ENCODE data around the gene CACNB4.

The CACNB4 gene

DNA sequence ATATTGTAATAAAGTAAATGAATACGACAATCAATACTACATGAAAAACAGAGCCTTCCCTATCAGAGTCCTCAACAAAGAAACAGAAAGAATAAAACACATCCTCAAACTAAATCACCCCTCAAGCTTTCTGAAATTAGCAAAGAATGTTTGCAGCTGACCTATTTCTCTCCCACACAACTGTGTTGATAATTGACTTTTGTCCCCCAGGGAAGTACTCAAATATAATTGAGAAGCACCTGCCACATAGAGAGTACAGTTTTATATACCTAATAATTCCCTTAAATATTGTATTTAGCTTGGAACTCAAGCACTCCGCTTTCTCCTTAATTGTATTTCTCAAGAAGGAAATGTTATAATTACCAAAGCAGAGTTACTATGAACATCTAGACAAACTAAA, 12.6 kb downstream of the CACNB4 start:
- DNase-seq, result no peak

DNA sequence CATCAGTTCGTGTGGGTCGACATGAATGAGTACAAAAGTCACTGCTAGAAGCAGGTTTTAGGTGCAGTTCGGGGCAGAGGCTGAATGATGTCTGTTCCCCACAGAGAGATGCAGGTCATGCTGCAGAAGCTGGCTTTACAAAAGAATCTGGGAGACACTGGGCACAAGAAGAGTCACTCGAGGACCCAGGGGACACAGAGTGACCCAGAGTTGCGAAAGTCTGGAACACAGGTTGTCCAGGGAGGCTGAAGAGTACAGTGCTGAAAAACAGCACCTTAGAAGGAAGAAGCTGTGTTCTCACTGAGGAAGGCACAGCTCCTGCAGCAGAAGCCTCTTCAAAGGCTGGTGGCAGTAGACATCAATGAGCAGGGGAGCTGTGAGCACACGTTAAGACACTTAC, 14.8 kb downstream of the CACNB4 start:
- no peak for DNase-seq

DNA sequence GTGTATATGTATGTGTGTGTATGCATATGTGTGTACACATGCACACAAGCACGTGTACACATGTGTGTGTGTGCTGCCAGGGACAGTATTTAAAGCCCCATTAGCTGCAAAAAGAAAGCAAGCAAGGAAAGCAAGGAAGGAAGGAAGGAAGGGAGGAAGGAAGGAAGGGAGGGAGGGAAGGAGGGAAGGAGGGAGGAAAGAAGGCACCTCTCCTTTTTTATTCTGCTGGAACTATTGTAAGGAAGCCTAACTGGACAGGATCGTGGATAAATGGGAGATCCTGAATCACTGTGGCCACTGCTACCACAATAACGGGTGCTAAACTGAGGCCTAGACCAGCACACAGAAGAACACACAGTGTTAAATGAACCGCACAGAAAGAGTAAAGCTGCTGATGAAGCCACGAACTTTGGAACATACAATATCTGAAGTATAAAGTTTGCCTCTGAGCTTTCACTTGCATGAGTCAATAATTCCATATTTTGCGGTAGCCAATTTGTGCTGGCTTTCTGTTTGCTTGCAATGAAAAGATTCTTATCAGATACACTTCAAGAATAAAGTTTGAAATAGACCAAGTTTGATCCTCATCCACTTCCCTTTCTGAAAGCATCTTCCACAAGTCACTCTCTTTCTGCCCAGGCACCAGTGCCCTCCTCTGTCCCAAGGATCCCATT, 15.5 kb downstream of the CACNB4 start:
- DNase-seq, result no peak

DNA sequence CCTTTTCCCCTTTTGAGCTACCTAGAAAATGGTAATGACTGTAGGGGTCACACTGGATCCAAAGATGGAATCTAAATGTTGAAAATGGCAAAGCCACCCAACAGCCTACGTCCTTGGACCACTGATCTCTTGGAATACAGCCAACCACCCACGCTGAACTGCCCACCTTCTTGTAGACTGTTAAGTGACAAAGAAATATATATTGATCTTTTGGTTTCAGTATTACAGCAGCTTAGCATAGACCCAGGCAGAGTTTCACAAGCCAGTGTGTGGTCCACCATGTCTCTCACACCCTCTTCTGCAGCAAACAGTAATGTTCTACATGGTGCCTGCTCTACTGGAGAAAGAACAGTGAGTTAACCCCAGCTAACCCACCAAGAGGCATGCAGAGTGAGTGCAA, 20.2 kb downstream of the CACNB4 start:
- DNase-seq, result no peak

DNA sequence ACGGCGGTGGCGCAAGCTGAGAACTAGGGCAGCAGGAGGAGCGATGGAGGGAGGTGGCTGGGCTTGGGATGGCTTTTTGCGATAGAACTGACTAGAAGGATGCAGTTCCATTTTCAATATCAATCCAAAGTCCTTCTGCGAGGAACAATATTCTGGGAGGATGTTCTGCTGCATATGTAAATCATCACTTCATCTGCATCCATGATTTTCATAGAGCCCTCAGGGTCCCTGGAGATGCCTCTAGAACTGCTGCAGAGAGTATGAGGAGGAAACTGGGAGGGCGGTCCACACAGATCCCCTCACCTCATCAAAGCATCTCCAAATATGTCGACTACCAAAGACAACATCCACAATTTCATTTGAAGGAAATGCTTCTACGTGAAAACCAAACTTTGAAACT, 20.8 kb downstream of the CACNB4 start:
- DNase-seq, result no peak

DNA sequence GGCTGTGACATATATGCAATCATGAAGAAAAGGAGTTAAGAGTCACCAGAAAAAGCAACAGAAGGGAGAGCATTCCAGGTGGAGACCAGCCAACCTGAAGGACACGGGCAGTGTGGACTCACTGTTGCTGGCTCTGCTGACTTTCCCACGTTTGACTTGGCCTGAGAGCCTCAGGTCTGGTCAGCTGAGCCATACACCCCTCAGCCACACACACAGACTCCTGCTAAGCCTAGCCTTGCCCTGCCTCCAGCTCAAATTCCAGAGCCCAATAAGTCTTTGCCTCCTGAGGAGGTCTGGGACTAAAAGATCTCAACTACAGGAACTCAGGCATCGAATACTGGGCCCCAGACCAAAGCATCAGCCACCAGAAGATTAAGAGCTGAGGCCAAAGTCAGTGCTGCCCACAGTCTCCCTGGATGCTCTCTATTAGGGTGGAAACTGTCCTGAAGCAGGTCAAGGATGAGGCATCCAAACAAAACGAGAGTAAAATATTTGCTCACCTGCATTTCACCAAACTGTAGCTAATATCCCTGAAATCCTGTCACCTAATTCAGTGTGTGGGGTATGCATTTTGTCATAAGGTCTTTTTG, 23.3 kb downstream of the CACNB4 start:
- DNase-seq, result no peak

DNA sequence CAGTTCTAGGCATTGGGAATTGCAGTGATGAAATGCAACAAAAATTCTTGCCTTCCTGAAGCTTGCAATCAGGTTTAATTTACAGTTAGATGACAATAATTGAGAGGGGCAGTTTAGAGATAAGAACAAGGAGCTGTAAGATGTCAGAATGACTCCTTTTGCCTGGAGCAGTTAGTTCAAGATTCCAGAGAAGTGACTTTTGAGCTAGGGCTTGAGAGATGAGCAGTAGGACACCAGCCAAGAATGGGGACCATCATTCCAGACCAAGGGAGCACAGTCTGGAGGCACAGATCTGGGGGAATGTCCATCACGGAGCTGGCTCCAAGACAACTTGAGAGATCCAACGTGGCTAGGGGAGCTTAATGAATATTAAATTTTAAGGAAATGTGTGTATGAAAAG, 26.8 kb downstream of the CACNB4 start:
- DNase-seq, result no peak

DNA sequence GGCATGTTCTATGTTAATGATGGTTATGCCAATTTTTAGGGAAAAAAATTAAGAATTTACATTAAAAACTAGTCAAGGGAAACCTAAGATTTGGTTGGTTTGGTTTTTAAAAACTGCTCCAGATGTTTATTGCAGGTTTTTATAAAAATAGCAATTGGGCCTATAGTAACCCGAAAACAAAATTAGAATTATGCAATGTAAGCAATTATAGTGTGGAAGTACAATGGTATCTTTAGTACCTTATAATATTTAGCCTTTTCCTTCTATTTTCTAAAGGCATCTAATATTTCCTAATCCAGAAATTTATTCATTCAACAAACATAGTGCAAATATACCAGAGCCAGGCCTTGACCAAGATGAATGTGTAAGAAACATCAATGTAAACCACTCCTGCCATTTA, 27.3 kb downstream of the CACNB4 start:
- no peak for DNase-seq

DNA sequence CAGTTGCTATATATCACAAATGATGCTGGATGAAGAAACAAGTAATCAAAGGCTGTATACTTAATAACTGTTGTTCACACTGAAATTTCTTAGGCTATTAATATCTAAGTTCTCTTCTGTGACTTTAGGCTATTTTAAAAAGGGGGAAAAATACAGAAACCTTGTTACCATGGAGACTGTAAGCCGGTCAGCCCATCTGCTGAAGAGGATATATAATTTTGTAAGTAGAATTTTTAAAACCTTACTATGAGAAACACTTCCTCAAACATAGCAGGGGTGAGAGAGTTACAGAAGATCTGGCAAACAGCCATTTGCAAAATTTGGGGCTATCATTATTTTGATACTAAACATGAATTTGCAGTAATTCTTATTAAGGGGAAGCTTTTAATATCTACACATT, 27.8 kb downstream of the CACNB4 start:
- no peak for DNase-seq

DNA sequence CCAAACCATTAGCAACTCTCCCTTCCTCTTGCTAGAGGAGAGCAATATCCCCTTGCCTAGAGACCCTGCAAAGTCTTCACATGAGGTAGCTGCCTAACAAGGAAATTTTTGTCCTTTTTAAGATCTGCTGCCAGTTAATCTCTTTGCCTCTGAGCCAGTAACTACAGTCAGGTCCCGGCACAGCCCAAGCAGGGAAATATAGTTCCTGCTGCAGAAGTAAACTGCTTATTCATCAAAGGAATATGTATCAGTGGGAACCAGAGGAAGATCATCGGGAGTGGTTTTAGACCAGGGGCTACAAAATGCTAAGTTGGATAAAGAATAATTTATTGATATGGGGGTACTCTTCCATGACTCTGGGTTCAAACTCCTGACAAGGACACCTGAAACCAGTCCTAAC, 30.6 kb downstream of the CACNB4 start:
- no peak for DNase-seq

DNA sequence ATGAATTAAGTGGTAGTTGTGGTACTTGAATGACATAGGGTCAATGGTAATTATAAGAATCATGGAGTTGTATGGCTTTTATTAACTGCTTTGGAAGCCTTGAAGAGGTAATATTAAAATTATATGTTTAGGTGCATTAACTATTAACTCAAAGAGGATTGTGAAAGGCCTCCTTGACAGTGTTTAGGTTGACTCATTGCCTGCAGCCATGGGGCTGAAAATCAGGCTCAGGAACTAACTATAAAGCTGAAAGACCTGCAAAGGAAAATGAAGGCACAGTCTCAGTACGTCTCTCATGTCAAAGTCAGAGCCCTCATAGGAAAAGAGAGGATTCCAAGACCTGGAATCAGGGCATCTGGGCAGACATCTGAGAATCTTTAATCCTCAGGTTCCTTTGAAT, 31.0 kb downstream of the CACNB4 start:
- DNase-seq, result no peak

DNA sequence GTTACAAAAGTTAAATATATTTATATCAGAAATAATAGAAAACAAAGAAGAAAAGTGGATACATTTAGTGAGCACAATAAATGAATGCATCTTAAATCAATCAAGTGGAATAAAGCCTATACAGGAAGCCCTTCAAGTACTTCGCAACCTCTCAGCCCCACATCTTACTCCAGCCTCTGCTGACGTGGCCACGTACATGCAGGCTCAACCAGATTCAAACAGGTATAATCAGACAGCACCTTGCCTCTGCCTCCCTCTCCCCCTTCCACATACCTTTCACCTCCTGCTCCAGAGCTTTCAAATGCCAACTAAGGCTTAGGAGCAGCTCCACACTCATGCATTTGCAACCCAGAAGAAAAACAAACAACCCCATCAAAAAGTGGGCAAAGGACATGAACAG, 32.9 kb downstream of the CACNB4 start:
- DNase-seq, result no peak

DNA sequence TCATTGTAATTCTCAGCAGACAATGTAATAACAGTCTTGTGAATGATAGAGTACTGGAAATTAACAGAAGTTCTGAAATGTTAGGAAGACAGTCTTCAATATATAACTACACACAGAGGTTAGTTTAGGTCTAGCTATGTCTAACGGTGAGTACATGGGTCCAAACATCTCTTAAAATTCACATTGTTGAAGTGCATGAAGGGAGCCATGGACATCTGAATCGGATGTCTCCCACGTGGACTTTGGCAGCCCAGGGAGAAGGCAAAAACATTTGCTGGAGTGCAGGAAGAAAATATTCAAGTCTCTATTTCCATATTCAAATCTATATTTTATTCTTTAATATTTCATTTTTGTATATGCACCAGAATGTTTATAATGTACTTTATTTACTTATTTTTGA, 34.8 kb downstream of the CACNB4 start:
- no peak for DNase-seq

DNA sequence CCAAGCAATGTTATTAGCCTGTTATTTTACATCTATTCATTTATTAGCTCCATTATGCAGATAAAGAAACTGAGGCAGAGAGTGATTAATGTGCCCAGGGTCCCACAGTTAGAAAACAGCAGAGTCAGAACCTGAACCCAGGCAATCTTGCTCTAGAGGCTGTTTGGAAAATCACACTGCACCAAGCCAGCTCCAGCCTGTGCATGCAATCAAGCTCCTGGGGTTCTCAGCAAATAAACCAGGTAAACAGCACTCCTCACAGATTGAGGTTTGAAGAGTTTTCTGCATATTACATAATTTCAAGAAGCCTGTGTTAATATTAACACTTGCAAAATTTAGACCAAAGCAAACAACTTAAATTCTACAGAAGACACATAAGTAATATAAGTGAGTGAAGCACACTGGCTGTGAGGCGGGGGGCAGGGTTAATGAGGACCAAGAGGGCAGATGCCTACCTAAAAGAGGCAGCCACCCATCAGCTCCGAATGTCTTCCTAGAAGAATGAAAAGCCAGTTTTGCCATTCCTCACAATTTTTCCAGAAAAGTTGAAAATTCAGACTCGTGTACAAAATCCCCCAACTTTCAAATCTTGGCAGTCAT, 35.4 kb downstream of the CACNB4 start:
- no peak for DNase-seq

DNA sequence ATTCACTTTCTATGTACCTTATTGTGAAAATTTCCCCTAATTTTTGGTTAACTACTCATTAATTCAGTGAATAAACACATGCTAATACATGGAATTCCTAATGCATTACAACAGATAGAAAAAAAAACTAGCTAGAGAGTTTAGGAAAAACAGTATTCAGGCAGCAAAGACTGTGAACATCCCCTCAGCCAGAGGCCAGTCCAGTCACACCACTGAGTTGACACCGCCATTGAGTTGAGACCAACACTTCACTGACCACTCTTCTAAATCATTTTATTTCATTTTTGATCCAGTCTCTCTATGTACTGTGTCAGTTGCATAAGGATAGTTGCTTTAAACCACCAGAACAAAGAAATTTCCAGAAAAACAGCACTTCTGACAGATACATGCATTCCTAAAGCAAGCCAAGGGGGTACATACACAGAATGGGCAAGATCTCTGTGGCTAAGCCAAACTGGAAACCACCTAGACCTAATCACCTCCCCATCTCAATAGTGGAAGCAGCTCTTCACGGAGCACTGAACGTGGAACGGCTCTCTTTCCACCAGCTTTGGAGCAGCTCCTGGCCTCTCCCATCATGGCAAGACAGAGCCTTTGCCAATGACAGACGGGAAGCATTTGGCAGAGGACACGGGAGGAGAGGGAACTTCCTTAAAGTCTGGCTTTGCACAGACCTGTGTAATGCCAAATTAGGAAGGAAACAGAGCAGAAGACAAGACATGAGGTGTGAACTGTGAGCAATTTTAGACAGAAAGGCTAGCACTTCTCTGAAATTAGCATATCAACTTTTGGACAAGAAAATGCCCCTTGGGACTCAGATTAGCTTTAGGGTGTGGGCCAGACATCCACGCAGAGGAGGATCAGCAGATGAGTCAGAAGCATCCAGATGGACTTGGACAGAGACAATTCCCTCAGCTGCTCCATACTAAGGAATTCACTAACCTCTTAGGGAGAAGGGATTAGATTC, 36.4 kb downstream of the CACNB4 start:
- no peak for DNase-seq

DNA sequence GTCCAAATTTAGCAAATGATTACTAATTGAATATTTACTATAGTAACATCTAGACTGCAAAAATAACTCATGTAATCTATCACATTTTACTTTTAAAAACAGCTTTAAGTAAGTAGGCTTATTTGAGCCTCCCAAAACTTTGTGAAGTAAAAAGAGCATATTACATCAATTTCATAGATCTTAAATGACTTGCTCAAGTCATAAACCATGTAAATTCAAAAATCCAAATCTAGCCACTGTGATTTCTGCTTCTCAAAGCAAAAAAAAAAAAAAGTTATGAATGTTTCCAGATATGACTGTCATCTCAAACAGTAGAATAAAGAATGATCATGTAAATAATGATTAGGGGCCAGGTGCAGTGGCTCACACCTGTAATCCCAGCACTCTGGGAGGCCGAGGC, 37.5 kb downstream of the CACNB4 start:
- DNase-seq, result no peak

DNA sequence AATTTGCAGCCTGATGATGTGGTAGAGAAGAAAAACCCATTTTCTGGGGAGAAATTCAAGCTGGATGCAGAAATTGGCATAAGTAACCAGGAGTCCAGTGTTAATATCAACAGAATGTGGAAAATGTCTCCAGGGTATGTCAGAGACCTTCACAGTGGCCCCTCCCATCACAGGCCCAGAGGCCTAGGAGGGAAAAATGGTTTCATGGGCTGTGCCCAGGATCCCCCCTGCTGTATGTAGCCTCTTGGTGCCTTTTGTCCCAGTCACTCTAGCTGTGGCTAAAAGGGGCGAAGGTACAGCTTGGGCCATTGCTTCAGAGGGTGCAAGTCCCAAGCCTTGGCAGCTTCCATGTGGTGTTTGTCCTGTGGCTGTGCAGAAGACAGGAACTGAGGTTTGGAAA, 40.2 kb downstream of the CACNB4 start:
- no peak for DNase-seq

DNA sequence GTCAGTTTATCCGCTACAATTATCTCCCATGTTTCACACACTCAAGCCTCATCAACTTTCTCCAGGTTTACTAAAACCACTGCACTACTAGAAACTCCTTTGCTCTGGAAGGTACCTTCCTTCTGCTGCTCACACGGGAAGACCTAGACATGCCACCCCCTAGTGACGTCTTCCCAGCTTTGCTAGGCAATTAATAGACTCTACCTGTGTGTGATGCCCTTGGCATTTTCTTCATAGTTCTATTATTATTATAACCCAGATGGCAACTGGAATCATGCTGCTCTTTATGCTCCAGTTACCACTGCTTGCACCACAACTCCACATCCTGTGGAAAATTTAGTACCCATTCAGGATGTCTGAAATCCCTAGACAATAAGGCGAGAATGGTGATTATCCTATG, 42.4 kb downstream of the CACNB4 start:
- DNase-seq, result no peak

DNA sequence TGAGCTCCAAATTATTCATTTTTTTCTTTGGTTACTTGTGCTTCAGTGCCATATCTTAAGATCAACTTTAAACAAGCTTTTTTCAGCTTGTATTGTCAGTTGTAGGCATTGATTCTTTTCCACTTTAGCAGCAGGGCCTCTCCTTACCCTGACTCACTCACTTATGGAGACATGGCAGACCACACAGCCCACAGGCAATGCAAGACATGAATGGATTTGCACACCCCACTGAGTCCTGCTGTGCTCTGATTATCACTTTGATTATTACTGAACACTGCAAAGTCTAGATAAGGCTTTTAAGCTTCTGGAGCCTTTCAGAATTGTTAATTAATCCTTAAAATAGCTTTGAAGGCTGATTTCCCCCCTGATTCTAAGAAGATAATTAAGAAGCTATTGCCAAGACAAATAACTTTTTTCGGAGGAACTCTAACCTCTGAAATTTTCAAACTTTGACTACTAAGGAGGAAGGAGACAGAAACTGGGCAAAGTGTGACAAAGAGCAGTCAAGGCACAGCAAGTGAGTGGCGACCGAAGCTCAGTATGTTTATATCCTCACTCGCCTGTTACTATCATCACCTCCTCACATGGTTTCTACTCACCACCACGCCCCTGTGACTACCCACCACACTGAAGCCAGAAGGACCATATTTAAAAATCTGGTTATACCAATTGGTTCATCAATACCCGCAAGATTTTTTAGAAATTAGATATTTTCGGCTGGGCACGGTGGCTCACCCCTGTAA, 43.3 kb downstream of the CACNB4 start:
- DNase-seq, result peak; percentile 76

DNA sequence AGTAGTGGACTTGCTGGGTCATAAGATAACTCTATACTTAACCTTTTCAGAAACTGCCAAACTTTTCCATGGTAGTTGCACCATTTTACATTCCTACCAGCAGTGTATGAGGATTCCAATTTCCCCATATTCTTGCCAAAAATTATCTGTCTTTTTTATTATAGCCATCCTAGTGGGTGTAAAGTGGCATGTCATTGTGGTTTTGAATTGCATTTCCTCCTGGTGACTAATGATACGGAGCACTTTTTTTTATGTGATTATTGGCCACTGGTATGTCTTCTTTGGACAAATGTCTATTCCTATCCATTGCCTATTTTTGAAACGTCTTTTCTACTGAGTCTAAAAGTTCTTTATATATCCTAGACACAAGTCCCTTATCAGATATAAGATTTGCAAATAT, 44.3 kb downstream of the CACNB4 start:
- DNase-seq, result peak; percentile 86

DNA sequence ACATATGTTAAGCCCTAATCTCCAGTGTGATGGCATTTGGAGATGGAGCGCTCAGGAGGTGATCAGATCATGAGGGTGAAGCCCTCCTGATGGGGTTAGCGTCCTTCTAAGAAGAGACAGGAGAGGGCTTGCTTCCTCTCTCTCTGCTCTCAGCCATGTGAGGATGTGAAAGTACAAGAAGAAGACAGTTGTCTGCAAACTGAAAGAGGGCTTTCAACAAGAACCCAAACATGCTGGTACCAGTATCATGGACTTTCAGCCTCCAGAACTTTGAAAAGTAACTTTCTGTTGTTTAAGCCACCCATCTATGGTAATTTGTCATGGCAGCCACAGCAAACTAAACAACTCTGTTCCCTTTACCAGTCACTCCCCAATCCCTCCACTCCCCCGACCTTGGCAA, 47.4 kb downstream of the CACNB4 start:
- no peak for DNase-seq

DNA sequence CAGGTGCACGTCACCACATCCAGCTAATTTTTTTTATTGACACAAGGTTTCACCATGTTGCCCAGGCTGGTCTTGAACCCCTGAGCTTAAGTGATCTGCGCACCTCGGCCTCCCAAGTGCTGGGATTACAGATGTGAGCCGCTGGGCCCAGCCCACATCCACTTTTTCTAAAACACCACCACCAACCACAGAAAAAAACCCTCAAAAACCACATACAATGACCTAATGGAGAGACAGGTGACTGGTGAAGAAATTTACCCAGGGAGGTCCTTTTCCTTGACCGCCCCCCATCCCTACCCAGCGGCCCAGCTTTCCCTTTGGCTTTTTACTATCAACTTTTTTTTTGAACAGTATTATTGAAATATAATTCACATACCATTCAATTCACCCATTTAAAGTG, 47.9 kb downstream of the CACNB4 start:
- peak; percentile 11 for DNase-seq

DNA sequence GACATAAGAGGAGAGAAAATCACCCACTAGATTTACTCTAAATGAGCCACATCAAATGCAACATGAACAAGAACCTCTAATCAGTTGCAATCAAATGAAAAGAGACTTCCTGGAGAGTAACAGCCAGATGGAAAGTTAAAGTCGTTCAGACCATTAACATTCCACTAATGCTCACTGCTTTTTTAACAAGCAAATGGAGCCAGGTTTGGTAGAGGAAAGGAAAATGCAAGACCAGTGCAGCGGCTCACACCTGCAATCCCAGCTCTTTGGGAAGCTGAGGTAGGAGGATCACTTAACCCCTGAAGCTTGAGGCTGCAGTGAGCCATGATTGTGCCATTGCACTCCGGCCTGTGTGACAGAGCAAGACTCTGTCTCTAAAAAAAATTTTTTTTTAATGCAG, 48.5 kb downstream of the CACNB4 start:
- no peak for DNase-seq

Data from hematopoietic multipotent progenitor cell treated with erythropoietin and hydrocortisone succinate and interleukin-3 and kit ligand, for 6 days (in vitro differentiated cells).